Measurements from ENCODE around the gene PAQR3. TPM values are rescaled to one million over a fixed set of nuclear protein-coding genes. Genes with fewer than 3 reads are reported as not detected.

The PAQR3 gene
- total RNA-seq, 1 donor from 2014 or later, result 57.1 TPM

DNA sequence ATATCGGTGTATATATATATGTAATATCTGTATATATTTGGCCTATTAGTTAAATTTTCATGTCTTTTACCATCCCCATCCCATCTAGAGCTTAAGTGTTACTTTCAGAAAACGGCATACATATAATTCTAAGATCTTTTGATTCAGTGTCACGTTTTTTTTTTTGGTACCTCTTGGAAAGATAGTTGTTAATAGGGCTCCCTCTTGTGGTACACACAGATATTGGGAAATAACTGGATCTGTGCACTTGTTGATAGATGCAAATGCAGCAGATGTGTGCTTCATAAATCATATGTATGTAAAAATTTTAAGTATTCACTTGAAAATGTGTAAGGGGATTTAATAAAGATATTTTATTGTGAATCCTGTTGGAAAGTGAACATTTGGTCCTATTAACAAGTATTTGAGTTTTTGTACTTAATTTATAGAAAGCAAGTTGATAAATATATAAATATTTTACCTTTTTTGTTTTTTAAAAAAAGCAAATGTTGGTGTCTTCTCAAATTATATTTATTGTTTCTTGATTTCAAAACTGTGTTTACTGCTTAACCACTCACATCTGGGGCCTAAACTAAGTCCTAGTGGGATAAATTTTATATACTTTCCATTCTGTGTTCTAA, 74.7 kb downstream of the PAQR3 start:
- DNase-seq (ENCODE audit: low spot score in 2 of 2) (peak; percentile 14 to 21), FAIRE-seq (peak; percentile 80)

DNA sequence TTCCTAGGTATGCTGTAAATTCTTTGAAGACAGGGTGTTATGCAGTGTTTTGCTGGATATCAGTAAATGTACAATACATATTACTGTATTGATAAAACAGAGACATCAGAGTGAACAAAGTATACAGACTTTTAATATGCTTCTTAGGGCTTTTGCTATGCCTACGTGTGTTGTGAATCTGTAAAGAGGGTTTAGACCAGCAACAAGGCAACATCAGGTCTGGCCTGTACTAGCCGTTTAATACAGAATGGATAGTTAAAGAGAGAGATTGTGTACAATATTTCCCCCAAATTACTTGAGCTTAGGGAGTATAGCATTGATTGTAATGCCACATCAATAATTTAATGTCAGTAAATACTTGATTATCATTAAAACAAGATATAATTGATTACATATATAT, 75.2 kb downstream of the PAQR3 start:
- FAIRE-seq (no peak), DNase-seq (ENCODE audit: low spot score in 2 of 2) (no peak)

DNA sequence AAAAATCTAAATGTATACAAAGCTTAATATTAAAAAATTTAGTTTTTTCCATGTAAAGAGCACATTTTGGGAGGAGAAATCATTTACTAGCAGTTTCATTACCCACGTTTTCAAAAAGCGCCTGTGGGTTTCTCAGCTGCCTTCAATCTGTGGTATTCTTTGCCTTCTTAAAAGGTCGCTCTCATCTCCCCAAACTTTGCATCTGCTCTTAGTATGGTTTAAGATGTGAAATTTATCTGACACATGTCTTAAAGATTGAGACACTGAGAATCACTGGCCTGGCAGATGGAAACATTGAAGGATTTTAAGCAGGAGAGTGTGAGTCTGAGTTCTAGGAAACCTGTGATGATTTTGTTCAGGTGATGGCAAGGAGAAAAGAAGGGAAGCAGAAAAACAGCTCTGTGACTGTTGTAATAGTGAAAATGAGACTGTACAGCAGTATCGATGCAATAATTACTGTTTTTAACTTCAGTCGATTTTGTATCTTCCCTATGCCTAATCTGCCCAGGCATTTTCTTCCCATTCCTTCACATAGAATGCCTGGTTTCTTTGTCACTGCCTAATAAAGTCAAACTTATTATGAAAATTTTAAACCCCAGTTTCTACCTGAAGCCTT, 75.9 kb downstream of the PAQR3 start:
- DNase-seq (ENCODE audit: low spot score in 2 of 2) (no peak), FAIRE-seq (no peak)

DNA sequence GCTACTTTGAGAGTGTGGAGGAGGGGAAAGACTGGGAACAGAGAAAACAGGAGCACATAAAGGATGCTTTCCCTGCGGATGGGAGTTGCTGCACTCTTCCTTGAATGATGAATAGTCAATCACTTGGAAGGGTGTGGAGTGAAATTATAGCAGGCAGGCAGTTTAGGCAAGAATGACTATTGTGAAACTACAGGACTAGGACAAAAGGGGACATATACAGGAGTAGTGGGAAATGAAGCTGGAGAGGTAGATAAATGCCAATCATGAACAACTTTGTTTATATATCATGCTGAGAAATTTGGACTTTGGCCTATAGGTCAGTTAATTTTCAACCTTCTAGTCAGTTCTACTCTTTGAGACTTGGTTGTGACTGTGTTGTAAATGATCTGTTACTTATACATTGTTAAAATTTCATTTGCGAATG, 76.9 kb downstream of the PAQR3 start:
- DNase-seq (ENCODE audit: low spot score in 2 of 2) (no peak), FAIRE-seq (no peak)

Small RNA genes within 50 kb of the gene (small RNA-seq; reads per million reads assigned to genes)
- not detected for gene RN7SL127P

Other genes starting within 250 kb of the PAQR3 start
- 44.8 TPM for gene BMP2K, start 163.1 kb downstream of the PAQR3 start, total RNA-seq

Data from frontal cortex (tissue), 4 donors.